Muscle of leg (tissue), 11 donors: ENCODE results near the gene CCL27. TPM values are rescaled to one million over a fixed set of nuclear protein-coding genes. Genes with fewer than 3 reads are reported as not detected.
"Not testable (repeated sequence)": the region's sequence is repeated elsewhere in the genome, so short reads cannot be mapped to it uniquely, and the experiment has no call there.

Experiments used
- DNase-seq: peaks from one replicate; pipeline ENCODE4 v3.0.0; 2013
- H3K27ac ChIP-seq: one replicate; pipeline ENCODE4 v1.5.1; 2013; ENCODE audit warnings: mild to moderate bottlenecking, low read length, control low read depth
- H3K27me3 ChIP-seq: one replicate; pipeline ENCODE4 v1.6.1; 2013; ENCODE audit warnings: low read length; ENCODE audit not compliant: control insufficient read depth, insufficient read depth
- H3K36me3 ChIP-seq: one replicate; pipeline ENCODE4 v1.6.1; 2013; ENCODE audit warnings: low read length; ENCODE audit not compliant: control insufficient read depth, insufficient read depth
- H3K4me1 ChIP-seq: one replicate; pipeline ENCODE4 v1.6.1; 2013; ENCODE audit warnings: low read length; ENCODE audit not compliant: control insufficient read depth, insufficient read depth
- H3K4me3 ChIP-seq: one replicate; pipeline ENCODE4 v1.5.1; 2013; ENCODE audit warnings: low read length, control low read depth
- H3K9me3 ChIP-seq: replicated peaks from 2 replicates; pipeline ENCODE4 v1.6.1; 2013; ENCODE audit warnings: low read depth, low read length; ENCODE audit not compliant: control insufficient read depth
- whole genome bisulfite sequencing: methylation state at CpG from one replicate; pipeline ENCODE4 v1.1.5; 2013; ENCODE audit warnings: missing lambda C conversion rate; ENCODE audit not compliant: insufficient coverage; 5-methylcytosine and 5-hydroxymethylcytosine counted together
- polyA plus RNA-seq, 8 donors: library from polyadenylated mRNA; unstranded; fragments of 120-200 nt; gene quantifications; one replicate each; pipeline versions ENCODE4 v1.2.1 to v1.2.3, GENCODE V29; 2013; ENCODE audit warnings: inconsistent platforms in 1 of 8, low replicate concordance in 1 of 8; ENCODE audit not compliant: insufficient read length in 8 of 8, insufficient read depth in 1 of 8
- total RNA-seq: library from RNA; stranded (reverse); fragments of 120-200 nt; gene quantifications from one replicate; pipeline ENCODE4 v1.2.4, GENCODE V29; 2013

CCL27 gene
- total and polyA plus RNA-seq, 9 donors: 0.31 to 1.1 (median 0.61) TPM; not detected in 1

DNA sequence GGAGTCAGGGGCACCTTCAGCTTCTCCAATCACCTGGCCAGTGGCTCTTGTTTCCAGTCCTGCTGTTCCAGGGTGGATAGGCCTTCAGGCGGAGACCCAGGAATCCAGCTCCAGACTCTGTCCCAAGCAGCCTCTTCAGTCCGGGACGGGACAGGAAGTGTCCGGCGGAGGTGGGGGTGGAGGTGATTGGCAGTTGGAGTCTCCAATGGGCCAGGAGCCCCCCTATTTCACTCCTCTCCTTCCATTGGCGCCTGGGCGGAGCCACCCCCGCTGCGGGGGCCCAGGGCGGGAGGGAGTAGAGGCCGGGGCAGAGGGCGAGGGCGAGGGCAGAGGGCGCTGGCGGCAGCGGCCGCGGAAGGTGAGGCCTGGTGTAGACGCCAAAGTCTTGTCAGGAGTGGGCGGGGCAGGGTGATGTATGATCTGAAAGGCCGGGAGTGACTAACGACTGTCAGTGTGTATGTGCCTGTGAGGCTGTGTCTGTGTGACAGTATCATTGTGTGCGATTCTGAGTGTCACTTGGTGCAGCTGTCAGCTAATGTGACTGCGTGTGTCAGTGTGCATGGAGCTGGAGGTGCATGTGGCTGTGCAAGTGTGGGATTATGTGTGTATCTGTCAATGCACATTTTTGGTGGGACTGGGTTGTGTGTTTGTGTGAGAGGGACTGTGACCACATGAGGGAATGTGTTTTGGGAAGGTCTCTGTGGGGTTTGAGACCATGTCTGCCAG is 10.4 kb downstream of the CCL27 start, which contains the start of gene IL11RA:
Gene IL11RA (plus strand): TSS at position 310 of the 726 bp plus-strand sequence. CDS start 3,033 bp downstream, outside the sequence.
- H3K36me3 ChIP-seq: peaks cover 38% of the 10 kb centered on the region
- H3K27me3 ChIP-seq: no peaks in the 10 kb centered on the region
- peak within 1 kb of the TSS; percentile 94 for H3K27ac ChIP-seq
- H3K4me1 ChIP-seq: peaks cover 63% of the 10 kb centered on the region
- DNase-seq: peak; percentile 98
- 0% methylated on average over 14 of the region's 24 CpGs for WGBS
- peak within 1 kb of the TSS; percentile 52 for H3K4me3 ChIP-seq
- H3K9me3 ChIP-seq: no peaks in the 10 kb centered on the region

DNA sequence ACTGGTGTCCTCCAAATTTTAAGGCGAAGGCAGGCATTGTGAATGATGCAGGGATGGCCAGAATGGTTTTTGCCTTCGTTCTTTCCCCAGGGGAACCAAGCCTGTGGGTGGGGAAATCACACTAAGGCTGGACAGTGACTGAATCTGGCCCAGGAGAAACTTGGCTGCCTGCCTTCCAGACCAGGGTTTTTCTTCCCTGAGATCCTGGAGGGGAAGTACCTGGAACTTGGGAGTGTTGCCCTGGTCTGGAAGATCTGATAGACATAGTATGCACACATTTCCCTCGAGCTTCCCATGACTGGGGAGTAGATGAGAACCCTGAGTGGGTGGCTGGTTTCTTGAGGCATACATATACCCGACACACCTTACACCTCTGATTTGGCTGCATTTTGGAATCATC is 11.1 kb downstream of the CCL27 start:
- peaks cover 66% of the 10 kb centered on the region for H3K4me1 ChIP-seq
- H3K27me3 ChIP-seq: no peaks in the 10 kb centered on the region
- peak overlapping the region; percentile 94 for H3K27ac ChIP-seq
- H3K4me3 ChIP-seq: peak overlapping the region; percentile 52
- peak; percentile 63 for DNase-seq
- H3K36me3 ChIP-seq: peaks cover 32% of the 10 kb centered on the region
- 25% methylated on average over 2 of the region's 4 CpGs for WGBS
- H3K9me3 ChIP-seq: no peaks in the 10 kb centered on the region

DNA sequence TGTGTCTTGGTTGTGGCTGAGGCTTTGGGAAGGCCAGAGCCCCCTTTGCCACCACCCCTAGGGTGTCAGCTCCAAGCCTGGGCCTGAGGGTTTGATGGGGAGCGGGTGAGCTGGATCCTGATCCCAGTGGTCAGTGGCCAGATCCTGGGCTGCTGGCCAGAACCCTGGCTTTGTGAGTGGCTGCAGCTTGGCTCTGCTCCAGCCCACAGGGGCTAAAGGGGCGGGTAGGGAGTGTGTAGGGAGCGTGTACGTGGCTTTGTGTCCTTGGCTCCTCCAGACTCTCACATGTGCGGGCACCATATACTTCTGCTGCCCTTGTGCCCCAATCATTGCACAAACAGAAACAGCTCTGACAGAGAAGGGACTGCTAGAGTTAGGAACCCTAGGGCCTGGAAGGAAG is 11.6 kb downstream of the CCL27 start:
- H3K27me3 ChIP-seq: no peaks in the 10 kb centered on the region
- peaks cover 29% of the 10 kb centered on the region for H3K36me3 ChIP-seq
- WGBS: 80% methylated on average over 1 of the region's 5 CpGs
- DNase-seq: no peak
- H3K4me1 ChIP-seq: peaks cover 70% of the 10 kb centered on the region
- no peak overlapping the region for H3K27ac ChIP-seq
- no peak overlapping the region for H3K4me3 ChIP-seq
- H3K9me3 ChIP-seq: no peaks in the 10 kb centered on the region

DNA sequence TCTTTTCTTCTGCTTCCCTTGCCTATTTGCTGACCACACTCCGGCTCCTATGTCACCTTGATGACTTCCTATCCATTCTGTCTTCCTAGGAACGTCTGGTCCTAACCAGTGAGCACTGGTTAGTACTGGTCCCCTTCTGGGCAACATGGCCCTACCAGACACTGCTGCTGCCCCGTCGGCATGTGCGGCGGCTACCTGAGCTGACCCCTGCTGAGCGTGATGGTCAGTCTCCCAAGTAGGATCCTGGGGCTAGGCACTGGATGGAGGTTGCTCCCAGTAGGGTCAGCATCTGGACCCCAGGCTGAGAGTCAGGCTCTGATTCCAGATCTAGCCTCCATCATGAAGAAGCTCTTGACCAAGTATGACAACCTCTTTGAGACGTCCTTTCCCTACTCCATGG is 13.8 kb downstream of the CCL27 start:
- Histone ChIP-seq H3K4me1 (peaks cover 49% of the 10 kb centered on the region), H3K27me3 (no peaks in the 10 kb centered on the region)
- no peak for DNase-seq

DNA sequence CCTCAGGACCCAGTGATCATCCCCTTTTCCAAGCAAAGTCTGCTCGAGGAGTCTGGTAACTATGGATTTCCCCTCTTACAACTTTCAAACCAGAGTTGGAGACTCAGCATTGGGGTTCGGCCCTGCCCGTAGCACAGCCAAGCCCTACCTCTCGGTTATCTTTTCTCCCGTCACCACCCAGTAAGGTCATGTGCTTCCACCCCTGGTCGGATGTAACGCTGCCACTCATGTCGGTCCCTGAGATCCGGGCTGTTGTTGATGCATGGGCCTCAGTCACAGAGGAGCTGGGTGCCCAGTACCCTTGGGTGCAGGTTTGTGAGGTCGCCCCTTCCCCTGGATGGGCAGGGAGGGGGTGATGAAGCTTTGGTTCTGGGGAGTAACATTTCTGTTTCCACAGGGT is 14.8 kb downstream of the CCL27 start:
- peaks cover 26% of the 10 kb centered on the region for H3K36me3 ChIP-seq
- no peak overlapping the region for H3K27ac ChIP-seq
- peak overlapping the region; percentile 84 for H3K4me3 ChIP-seq
- WGBS: 79% methylated on average over 8 of the region's 10 CpGs
- H3K27me3 ChIP-seq: no peaks in the 10 kb centered on the region
- no peaks in the 10 kb centered on the region for H3K9me3 ChIP-seq
- peaks cover 39% of the 10 kb centered on the region for H3K4me1 ChIP-seq
- no peak for DNase-seq

More for the DNA sequence above, 13.8 kb downstream of the CCL27 start:
- Histone ChIP-seq H3K27ac (no peak overlapping the region), H3K36me3 (peaks cover 26% of the 10 kb centered on the region), H3K9me3 (no peaks in the 10 kb centered on the region), H3K4me3 (no peak overlapping the region)
- WGBS: 87% methylated on average over 8 of the region's 8 CpGs

DNA sequence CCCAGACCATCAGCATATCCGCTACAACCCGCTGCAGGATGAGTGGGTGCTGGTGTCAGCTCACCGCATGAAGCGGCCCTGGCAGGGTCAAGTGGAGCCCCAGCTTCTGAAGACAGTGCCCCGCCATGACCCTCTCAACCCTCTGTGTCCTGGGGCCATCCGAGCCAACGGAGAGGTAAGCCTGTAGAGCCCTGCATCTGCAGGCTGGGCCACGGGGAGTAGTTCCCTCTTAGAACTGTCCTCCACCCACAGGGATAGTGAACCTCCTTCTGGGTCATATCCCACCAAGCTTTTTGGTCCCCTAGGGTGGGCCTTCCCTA is 15.4 kb downstream of the CCL27 start:
- no peaks in the 10 kb centered on the region for H3K27me3 ChIP-seq
- no peaks in the 10 kb centered on the region for H3K9me3 ChIP-seq
- H3K4me3 ChIP-seq: peak overlapping the region; percentile 84
- H3K27ac ChIP-seq: peak overlapping the region; percentile 94
- H3K4me1 ChIP-seq: peaks cover 33% of the 10 kb centered on the region
- WGBS: 4% methylated on average over 6 of the region's 8 CpGs
- DNase-seq: no peak
- H3K36me3 ChIP-seq: peaks cover 26% of the 10 kb centered on the region

DNA sequence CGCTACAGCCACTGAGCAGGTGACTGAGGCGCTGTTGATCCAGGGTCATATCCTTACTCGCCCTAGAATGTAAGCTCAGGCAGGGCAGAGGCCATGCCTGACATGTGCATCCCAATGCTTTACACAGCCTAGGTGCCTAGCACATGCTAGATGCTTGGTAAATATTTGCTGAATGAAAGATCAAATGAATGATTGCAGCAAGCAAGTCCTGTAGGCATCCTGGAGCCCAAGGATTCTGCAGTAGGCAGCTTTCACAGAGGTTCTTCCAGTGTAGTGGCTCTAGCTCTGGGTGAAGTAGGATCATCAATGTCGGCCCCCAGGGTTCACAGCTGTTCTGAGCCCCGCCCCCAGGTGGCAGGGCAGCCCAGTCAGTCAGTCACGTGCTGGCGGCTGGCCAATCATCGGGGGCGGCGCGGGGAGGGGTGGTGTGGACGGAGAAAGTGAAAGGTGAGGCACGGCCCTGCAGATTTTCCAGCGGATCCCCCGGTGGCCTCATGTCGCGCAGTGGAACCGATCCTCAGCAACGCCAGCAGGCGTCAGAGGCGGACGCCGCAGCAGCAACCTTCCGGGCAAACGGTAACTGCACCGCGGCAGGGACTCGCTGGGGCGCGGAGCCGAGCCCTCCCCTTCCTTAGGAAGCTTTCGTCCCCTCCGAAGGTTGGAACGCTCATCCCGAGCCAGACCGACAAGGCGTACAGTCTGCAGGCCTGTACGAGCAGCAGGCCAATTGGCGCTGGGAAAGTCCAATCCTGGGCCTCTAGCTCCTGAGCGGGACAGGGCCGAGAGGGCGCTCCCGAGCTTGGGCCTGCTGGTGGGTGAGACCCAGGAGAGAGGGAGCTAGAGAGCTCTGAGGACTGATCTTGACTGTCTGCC is 16.0 kb downstream of the CCL27 start, which contains the start of gene GALT:
Gene GALT (plus strand): TSS at position 465 of the 873 bp plus-strand sequence. CDS start 30 bp downstream, at position 495.
- Histone ChIP-seq H3K4me3 (peak within 1 kb of the TSS; percentile 84), H3K27me3 (no peaks in the 10 kb centered on the region), H3K4me1 (peaks cover 28% of the 10 kb centered on the region), H3K36me3 (peaks cover 26% of the 10 kb centered on the region), H3K27ac (peak within 1 kb of the TSS; percentile 94), H3K9me3 (no peaks in the 10 kb centered on the region)
- WGBS: 2% methylated on average over 37 of the region's 43 CpGs
- peak; percentile 94 for DNase-seq

DNA sequence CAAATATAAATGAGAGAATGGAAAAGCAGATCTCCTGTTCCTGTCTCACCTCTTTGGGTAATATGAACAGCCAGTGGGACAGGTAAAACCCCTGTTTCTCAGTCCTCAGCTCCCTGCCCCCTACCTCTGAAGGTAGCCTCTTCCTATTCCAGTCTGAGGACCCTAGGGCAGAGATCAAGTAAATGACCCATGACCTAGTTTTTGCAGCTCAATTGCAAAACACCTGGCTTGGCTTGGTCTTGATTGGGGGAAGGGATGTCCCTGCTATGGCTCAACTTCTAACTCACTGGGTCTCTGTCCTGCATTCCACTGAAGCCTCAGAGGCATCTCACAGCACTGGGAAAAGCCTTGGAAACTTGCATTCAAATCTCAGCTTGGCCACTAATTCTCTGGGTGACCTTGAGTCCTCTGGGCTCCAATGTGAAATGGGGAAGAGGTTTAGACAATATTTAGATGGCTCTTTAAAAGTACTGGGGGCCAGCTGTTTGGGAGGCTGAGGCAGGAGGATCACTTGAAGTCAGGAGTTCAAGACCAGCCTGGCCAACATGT is 17.6 kb downstream of the CCL27 start:
- DNase-seq: no peak
- no peak overlapping the region for H3K27ac ChIP-seq
- peaks cover 20% of the 10 kb centered on the region for H3K4me1 ChIP-seq
- H3K9me3 ChIP-seq: no peaks in the 10 kb centered on the region
- no peaks in the 10 kb centered on the region for H3K27me3 ChIP-seq
- H3K36me3 ChIP-seq: peaks cover 22% of the 10 kb centered on the region
- H3K4me3 ChIP-seq: no peak overlapping the region

DNA sequence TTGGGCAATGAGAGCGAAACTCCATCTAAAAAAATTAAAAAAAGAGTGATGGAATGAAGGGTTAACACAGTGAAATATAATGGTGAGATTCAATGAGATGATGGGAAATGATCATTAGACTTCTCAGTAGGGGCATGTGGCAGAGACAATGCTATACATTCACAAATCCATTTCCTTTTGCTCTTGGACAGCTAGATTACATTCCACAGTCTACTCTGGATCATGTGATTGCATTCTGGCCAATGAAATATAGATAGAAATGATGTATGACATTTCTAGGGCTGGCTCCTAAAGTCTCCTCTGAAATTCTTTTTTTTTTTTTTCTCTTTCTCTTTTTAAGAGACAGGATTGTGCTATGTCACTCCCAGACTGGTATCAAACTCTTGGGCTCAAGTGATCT is 19.8 kb downstream of the CCL27 start:
- Histone ChIP-seq H3K4me1 (peaks cover 20% of the 10 kb centered on the region), H3K4me3 (no peak overlapping the region), H3K36me3 (no peaks in the 10 kb centered on the region), H3K9me3 (no peaks in the 10 kb centered on the region), H3K27ac (no peak overlapping the region), H3K27me3 (no peaks in the 10 kb centered on the region)
- WGBS: no CpG with 5 or more reads among the region's 1 CpG
- DNase-seq: no peak

DNA sequence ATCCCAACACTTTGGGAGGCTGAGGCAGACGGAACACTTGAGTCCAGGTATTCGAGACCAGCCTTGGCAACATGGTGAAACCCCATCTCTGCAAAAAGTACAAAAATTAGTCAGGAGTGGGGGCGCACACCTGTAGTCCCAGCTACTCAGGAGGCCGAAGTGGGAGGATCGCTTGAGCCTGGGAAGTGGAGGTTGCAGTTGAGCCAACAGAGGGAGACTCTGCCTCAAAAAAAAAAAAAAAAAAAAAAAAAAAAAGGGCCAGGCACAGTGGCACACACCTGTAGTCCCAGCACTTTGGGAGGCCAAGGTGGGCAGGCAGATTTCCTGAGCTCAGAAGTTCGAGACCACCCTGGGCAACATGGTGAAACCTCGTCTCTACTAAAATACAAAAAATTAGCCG is 23.1 kb downstream of the CCL27 start:
- not testable (repeated sequence) for H3K27me3 ChIP-seq, H3K4me3 ChIP-seq, H3K27ac ChIP-seq, DNase-seq, H3K9me3 ChIP-seq
- peaks cover 34% of the 10 kb centered on the region for H3K4me1 ChIP-seq
- 72% methylated on average over 6 of the region's 8 CpGs for WGBS
- peaks cover 14% of the 10 kb centered on the region for H3K36me3 ChIP-seq
